Measurements from ENCODE around the gene HS3ST5. TPM values are rescaled to one million over a fixed set of nuclear protein-coding genes. Genes with fewer than 3 reads are reported as not detected.

HS3ST5 gene
- total RNA-seq, 1 experiment from 2014 or later: 14.4 TPM

- Histone ChIP-seq H3K27ac (ENCODE audit: insufficient read length, low read depth, low read length) (no peak overlapping the region), H3K9me3 (ENCODE audit: control insufficient read depth, low read depth, low read length) (no peaks in the 10 kb centered on the region), H3K27me3 (ENCODE audit: insufficient read depth, low read length) (no peaks in the 10 kb centered on the region), H4K5ac (ENCODE audit: insufficient read length, low read depth, low read length) (no peak overlapping the region), H2BK20ac (ENCODE audit: low read depth, low read length, poor library complexity, severe bottlenecking) (no peak overlapping the region), H3K9ac (ENCODE audit: extremely low read depth, insufficient read length, low read length) (no peak overlapping the region), H3K79me1 (ENCODE audit: insufficient read depth, low read depth, low read length, poor library complexity, severe bottlenecking) (no peaks in the 10 kb centered on the region), H3K23me2 (ENCODE audit: insufficient read length, low read depth, low read length, poor library complexity, severe bottlenecking) (no peaks in the 10 kb centered on the region), H3K4me2 (ENCODE audit: insufficient read depth, insufficient read length, low read length) (no peak overlapping the region), H3K4ac (ENCODE audit: low read depth, low read length) (no peak overlapping the region), H2BK15ac (ENCODE audit: low read depth, low read length) (no peak overlapping the region), H2AFZ (ENCODE audit: low read length) (no peak overlapping the region), H3K23ac (ENCODE audit: insufficient read length, low read depth, low read length) (no peak overlapping the region), H2BK5ac (ENCODE audit: insufficient read length, low read length) (no peak overlapping the region), H3K18ac (ENCODE audit: insufficient read length, low read depth, low read length) (no peak overlapping the region), H3K4me1 (ENCODE audit: insufficient read depth, low read length) (peaks cover 12% of the 10 kb centered on the region; the same call in 1 of the 2 replicates), H3T11ph (ENCODE audit: low read length) (no peak overlapping the region), H3K56ac (ENCODE audit: insufficient read length, low read depth, low read length) (no peak overlapping the region), H4K91ac (ENCODE audit: insufficient read length, low read depth, low read length) (no peak overlapping the region), H4K8ac (replicated peaks; ENCODE audit: insufficient read length, low read depth, low read length) (no peak overlapping the region), H3K79me2 (ENCODE audit: insufficient read depth, low read length) (no peaks in the 10 kb centered on the region), H4K20me1 (ENCODE audit: control insufficient read depth, insufficient read depth, insufficient read length) (no peaks in the 10 kb centered on the region), H3K14ac (ENCODE audit: insufficient read depth, low read length) (no peak overlapping the region), H2AK5ac (ENCODE audit: insufficient read length, low read length) (no peak overlapping the region), H2BK12ac (ENCODE audit: insufficient read length, low read depth, low read length) (no peak overlapping the region), H2BK120ac (ENCODE audit: low read depth, low read length, poor library complexity, severe bottlenecking) (no peak overlapping the region)
- peak; percentile 44 for DNase-seq
- TF ChIP-seq CTCF (conservative IDR thresholded peaks at IDR 0.05): no peak
- WGBS (ENCODE audit: extremely low coverage, insufficient read length, low lambda C conversion rate): no CpG with 5 or more reads among the region's 2 CpGs
- peak overlapping the region; percentile 58 to 98 (median 83); a peak in 5 of 7 replicates for H3K27ac Mint-ChIP-seq
- H3K4me1 Mint-ChIP-seq: peaks cover 67% of the 10 kb centered on the region in 2 experiments
- no peak overlapping the region for H3K4me3 Mint-ChIP-seq
- peaks cover 0 to 5% (median 0%) of the 10 kb centered on the region in 3 experiments; a peak in 1 of 7 replicates for H3K36me3 Mint-ChIP-seq (ENCODE audit: insufficient read depth in 1 of 3, low read depth in 3 of 3)
- no peaks in the 10 kb centered on the region for H3K9me3 Mint-ChIP-seq
- no peaks in the 10 kb centered on the region for H3K27me3 Mint-ChIP-seq (ENCODE audit: low read depth)
These were observed 20.1 kb upstream of the HS3ST5 start for GRCh38 chr6:114362957-114363356.
